T-helper 1 cell treated with Interleukin-12 subunit alpha and Interleukin-12 subunit beta and Interleukin-4 antibody, amounts not matched to agents 30 ng/mL and 1 ng/mL, for 36 hours (primary cell): ENCODE results near the gene LRRIQ4. TPM values are rescaled to one million over a fixed set of nuclear protein-coding genes. Genes with fewer than 3 reads are reported as not detected.

ENCODE experiments used
- total RNA-seq: library from RNA; stranded (reverse); gene quantifications from 2 replicates; pipeline ENCODE4 v1.2.3, GENCODE V29; 2022

Gene LRRIQ4
- total RNA-seq, 1 donor from 2014 or later, result not detected

Other genes starting within 250 kb of the LRRIQ4 start
- gene MECOM, start 149.2 kb upstream of the LRRIQ4 start, total RNA-seq, result not detected in 2 replicates
- 3.1 and 6.2 TPM in 2 replicates for gene TERC, start 47.8 kb upstream of the LRRIQ4 start, total RNA-seq
- gene ACTRT3, start 43.3 kb upstream of the LRRIQ4 start, total RNA-seq, result 0.39 and 0.59 TPM in 2 replicates
- gene MYNN, start 39.5 kb upstream of the LRRIQ4 start, total RNA-seq, result 15.1 and 17.7 TPM in 2 replicates
- gene LRRC34, start within 50 bp of the LRRIQ4 start, total RNA-seq, result 1.5 and 1.9 TPM in 2 replicates
- not detected in 2 replicates for gene LRRC31, start 57.1 kb downstream of the LRRIQ4 start, total RNA-seq
- gene SAMD7, start 98.7 kb downstream of the LRRIQ4 start, total RNA-seq, result not detected in 2 replicates
- 76.8 and 87.2 TPM in 2 replicates for gene SEC62, start 153.9 kb downstream of the LRRIQ4 start, total RNA-seq
- gene GPR160, start 225.1 kb downstream of the LRRIQ4 start, total RNA-seq, result 5.1 and 6.5 TPM in 2 replicates